ENCODE results near the gene FXYD4. TPM values are rescaled to one million over a fixed set of nuclear protein-coding genes. Genes with fewer than 3 reads are reported as not detected.
"Not testable (repeated sequence)": the region's sequence is repeated elsewhere in the genome, so short reads cannot be mapped to it uniquely, and the experiment has no call there.

FXYD4 gene
- total RNA-seq, 2 donors from 2014 or later: not detected

DNA sequence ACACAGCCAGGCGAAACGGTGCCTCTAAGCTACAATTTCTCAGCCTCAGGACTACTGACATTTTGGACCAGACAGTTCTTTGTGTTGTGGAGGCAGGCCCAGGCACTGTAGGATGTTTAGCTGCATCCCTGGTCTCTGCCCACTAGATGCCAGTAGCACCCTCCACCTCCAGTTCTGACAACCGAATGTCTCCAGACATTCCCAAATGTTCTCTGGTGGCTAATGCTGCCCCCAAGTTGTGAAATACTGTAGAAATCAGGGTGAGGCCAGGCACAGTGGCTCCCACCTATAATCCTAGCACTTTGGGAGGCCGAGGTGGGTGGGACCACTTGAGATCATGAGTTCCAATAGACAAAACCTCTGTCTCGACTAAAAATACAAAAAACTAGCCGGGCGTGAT is 19.3 kb downstream of the FXYD4 start:
- intact Hi-C loops (cut with DNase I): no loop called here
- peak; percentile 63 for DNase-seq (ENCODE audit: low spot score)

DNA sequence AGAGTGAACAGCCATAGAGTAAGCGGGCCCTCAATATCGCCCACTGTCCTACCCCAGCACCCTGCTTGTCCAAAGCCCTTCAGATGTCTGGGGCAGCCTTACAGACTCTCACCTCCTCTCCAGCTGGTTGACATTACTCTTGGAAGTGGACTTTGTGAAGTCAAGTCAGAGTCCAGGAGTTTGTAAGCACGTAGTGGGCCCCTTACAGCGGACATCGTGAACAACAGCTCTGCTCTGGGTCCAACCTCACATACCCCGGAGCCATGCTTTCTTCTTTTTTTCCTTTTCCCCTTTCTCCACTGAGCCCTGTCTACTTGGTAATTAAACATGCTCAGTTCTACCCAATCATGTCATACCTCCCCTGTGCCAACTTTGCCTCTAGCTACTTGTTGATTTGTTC is 20.1 kb downstream of the FXYD4 start:
- DNase-seq (ENCODE audit: low spot score): peak; percentile 10
- intact Hi-C loops (cut with DNase I): no loop called here

DNA sequence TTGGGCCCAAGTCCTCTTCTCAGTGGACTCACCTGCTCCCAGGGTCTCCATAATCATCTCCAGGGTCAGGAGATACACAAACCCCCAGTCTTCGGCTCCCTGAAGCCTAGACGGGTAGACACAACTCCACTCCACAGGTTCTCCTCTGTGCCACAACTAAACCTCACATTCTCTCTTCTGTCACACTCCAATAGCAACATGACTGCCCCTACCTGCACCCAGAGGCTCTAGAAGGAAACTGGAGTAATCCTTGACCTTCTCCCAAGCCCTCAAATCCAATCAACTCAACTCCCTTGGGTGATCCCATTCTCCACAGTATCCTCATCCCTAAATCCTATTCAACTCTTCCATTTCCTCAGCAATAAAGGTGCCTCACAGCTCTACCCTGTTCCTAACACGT is 21.3 kb downstream of the FXYD4 start:
- DNase-seq (ENCODE audit: low spot score): peak; percentile 13
- intact Hi-C loops (cut with DNase I): no loop called here

DNA sequence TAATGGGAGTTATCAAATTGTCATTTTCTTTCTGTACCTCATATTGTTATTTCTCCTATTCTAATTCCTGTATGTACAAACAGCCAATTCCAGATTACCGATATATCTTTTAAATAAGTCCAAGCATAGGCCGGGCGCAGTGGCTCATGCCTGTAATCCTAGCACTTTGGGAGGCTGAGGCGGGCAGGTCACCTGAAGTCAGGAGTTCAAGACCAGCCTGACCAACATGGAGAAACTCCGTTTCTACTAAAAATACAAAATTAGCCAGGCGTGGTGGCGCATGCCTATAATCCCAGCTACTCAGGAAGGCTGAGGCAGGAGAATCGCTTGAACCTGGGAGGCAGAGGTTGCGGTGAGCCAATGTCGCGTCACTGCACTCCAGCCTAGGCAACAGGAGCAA is 21.8 kb downstream of the FXYD4 start:
- peak; percentile 34 for DNase-seq (ENCODE audit: low spot score)
- intact Hi-C loops (cut with DNase I): not testable (repeated sequence)

DNA sequence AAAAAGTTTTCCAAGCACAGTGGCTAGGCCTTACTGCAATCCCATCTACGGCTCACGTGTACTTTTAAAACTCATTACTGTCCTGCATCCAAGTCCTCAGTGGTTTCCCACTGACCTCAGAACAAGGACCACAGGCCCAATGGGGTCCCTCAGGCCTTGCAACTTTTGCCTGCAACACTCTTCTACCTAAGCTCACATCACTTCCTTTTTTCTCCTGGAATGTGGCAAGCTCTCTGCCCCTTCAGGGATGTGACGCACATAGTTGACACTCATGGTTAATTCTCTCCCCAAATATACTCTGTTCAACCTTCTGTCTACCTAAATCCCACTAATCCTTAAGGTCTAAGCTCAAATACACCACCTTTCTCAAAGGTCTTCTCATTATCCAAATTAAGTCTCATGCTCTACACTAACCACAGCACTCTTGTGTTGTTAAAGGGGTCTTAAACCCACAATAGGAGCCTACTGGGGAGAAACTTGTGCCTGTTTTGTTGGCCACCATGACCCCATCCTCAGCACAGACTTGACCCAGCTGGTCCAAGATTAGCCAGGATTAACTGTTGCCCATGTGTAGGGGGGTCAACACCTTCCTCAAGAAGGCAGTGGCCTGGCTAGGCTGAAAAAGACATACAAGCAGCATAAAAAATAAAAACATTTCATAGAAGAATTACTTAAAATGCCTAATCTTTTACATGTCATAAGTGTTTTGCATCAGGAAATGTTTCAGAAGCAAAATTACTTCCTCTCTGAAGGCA is 22.3 kb downstream of the FXYD4 start:
- intact Hi-C loops (cut with DNase I): no loop called here
- peak; percentile 43 for DNase-seq (ENCODE audit: low spot score)

DNA sequence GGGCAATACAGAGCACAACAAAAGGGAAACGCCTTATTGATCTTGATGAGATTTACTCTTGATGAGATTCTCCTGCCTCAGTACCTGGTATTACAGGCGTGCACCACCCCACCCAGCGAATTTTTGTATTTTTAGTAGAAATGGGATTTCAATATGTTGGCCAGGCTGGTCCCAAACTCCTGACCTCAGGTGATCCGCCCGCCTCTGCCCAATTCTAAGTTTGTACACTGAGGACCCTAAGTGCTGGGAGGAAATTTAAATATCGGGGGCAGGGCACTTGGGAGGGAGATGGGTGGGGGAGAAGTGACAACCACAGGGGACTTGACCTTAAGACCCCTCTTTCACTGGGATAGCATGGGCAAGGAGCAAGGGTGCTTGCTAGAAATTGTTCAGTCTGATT is 23.4 kb downstream of the FXYD4 start:
- intact Hi-C loops (cut with DNase I): no loop called here
- DNase-seq (ENCODE audit: low spot score): peak; percentile 26

DNA sequence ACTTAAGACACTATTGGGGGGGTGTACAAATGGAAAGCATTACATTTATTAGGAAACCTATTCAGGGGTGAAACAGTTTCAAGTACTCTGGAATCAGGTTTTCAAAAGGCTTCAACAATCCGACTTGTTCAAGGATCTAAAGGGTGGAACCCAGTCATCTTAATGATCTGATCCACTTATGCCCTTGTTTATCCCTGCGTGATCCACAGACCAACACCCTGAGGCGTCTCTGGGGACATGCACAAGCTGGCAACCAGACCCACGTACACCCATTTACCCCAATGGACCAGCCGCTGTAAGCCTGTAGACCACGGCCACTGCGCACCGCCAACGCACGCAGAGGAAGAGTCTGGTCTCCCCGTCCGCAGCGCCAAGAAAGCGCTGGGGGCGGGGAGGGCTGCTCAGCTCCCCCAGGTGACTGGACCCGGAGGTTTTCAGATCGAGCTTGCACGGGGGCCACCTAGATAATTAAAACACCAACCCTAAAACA is 24.2 kb downstream of the FXYD4 start:
- intact Hi-C loops (cut with DNase I): no loop called here
- DNase-seq (ENCODE audit: low spot score): peak; percentile 82

DNA sequence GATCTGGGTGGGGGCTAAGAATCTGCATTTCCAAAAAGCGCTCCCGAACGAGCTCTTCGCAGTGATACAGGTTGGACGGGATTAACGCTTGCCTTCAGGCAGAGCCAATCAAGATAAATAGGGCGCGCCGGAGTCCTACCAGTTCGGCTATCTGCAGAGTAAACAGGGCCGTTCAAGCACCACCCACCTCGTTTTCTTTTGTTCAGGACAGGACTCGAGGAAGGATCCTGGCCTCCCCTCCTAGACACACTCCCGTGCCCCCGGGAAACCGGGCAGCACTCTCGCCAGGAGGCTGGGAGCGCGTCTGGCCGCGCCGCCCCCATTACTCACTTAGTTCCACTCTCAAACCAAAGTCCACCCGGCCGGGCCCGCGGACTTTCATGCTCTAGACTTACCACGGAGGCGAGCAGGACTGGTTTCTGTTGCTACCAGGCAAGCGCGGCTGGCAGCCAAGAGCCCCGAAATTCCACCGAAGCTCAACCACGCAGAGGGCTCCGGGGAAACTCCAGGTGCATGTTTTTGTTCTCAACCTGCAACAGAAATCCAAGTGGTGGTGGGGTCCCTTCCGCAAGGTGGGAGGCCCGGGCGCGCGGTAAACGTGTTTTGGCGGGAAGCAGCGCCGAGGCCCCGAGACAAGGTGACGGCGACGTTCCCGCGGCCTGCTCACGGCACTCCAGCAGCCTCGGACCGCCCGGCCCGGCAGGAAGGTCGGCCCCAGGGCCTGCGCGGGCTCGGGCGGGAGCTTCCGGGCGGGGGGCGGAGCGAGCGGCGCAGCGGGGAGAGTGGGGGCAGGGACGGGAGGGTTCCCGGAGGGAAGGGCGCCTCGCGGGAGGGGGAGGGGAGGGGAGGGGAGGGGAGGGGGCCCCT is 24.9 kb downstream of the FXYD4 start:
- DNase-seq (ENCODE audit: low spot score): peak; percentile 94
- intact Hi-C loops (cut with DNase I): no loop called here

DNA sequence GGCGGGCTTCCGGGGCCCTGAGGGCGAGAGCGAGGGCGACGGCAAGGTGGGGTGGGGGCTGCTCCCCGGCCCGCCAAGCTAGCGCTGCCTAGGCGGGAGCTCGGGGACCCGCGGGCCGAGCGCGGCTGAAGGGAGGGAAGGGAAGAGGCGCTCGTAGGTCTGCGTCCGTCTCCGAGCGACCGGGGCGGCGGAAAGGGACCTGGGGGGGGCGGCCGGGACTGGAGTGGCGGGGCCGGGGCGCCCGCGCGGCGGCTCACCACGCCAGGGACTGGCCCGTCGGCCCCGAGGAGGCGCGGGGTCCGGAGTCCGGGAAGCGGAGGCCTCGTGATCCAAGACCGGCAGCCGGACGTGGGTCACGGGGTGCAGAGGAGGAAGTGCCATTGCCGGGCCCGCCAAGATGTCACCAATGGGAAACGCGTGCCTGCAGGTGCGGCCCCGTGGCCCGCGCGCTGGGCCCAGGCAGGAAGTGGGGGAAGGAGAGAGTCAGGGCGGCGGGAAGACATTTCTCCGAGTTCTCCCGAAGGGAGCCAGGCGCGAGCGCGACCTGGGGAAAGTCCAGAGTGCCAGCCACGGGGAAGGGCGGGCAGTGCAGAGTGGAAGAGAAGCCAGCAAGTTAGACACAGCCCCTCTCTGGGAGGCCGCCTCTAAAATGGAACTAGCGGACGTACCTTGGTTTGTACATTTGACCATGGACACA is 25.6 kb downstream of the FXYD4 start:
- intact Hi-C loops (cut with DNase I): no loop called here
- DNase-seq (ENCODE audit: low spot score): peak; percentile 96

DNA sequence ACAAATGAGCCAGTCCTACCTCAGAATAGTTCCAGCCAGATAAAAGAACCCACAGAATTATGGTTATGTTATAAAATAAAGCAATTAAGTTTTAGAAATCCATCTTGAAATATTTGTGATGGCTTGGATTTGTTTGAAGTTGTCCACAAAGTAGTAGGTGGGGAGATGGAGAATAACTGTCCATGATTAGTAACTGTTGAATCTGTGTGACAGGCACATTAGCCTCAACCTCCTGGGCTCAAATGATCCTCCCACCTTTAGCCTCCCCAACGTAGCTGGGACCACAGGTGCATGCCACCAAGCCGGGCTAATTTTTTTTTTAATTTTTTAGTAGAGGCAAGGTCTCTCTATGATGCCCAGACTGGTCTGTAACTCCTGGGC is 27.5 kb downstream of the FXYD4 start:
- intact Hi-C loops (cut with DNase I): no loop called here
- no peak for DNase-seq (ENCODE audit: low spot score)

DNA sequence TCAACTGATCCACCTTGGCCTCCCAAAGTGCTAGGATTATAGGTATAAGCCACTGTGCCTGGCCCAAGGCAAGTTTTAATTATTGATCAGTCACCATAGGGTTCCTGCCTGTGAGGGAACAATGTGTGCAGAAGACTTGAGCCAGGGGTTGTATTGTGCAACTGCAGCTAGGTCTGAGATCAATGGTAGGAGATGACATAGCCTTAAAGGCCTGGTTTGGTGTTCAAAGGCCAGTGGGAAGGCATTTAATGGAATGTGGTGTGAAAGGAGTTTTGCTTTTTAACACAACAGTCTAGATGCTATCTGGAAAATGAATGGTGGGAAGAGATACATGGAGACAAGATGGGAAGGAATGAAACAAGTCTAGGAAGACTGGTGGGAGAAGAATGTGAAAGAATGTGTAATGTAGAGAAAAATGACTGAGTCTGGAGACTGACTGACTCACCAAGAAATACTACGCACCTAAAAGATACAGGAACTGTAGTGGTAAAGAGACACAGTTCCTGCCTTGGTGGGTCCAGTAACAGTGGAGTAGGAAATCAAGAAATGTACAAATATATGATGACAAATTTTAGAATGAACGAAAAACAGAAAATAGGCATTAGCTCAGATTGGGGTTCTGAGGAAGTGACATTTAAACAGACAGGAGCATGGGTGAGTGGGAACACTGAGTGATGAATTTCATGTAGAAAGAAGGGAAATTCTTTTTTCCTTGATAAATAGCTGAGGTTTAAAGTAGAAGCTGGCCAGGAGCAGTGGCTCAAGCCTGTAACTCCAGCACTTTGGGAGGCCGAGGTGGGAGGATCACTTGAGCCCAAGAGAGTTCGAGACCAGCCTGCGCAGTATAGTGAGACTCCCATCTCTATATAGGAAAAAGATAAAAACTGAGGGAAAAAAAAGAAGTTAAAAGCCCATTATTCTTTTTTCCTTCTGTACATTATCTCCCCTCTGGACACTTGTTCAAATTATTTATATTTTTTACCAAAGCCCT is 28.2 kb downstream of the FXYD4 start:
- DNase-seq (ENCODE audit: low spot score): no peak
- intact Hi-C loops (cut with DNase I): no loop called here

DNA sequence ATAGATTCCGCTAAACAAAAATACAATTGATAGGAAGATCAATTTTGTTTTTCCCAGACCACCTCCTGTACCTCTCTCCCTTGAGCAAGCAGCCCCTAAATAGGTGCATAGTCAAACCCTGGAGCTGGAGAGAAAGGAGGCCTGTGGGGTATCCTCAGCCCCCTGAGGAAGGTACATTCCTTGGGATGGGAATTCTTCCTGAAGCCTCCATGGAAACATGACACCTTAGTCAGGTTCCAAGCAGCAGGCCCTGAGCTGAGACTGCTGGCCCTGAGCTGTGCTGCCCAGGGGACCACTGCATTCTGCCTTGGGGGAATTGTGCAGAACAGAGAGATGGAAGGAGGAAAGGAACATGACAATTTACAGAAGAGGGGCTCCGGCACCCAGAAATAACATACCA is 30.2 kb downstream of the FXYD4 start:
- intact Hi-C loops (cut with DNase I): no loop called here
- DNase-seq (ENCODE audit: low spot score): no peak

DNA sequence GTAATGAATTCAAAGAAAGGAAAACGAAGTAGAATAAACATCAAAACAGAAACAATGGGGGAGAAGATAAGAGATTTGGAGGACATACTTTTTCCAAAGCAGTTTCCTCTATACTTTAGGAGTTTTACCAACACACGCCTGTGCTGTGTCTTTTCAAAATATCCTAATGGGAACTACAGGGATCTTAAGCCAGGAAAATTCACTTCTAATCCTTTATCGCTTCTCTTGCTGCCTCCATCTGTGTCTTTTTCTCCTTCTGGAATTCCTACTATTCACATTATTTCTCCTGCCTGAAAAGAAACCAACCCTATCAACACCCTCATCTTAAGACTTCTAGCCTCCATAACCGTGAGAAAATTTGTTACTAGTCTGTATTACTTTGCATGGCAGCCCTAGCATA is 30.7 kb downstream of the FXYD4 start:
- intact Hi-C loops (cut with DNase I): no loop called here

DNA sequence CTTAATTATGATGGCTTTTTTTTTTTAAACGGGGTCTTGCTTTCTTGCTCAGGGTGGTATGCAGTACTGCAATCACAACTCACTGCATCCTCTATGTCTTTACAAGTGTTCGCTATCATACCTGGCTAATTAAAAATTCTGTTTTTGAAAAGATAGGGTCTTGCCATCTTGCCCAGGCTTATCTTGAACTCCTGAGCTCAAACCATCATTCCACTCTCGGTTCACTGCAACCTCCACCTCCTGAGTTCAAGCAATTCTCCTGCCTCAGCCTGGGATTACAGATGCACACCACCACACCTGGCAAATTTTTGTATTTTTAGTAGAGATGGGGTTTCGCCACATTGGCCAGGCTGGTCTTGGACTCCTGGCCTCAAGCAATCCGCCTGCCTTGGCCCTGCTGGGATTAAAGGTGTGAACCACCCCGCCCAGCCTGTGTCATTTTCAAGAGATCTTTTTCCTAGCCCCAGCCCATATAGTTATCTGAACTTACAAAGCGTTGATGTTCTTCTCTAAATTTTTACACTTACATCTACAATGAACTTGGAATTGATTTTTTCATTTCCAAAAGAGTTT is 31.5 kb downstream of the FXYD4 start:
- DNase-seq (ENCODE audit: low spot score): no peak

More for the DNA sequence above, 30.7 kb downstream of the FXYD4 start:
- no peak for DNase-seq (ENCODE audit: low spot score)

DNA sequence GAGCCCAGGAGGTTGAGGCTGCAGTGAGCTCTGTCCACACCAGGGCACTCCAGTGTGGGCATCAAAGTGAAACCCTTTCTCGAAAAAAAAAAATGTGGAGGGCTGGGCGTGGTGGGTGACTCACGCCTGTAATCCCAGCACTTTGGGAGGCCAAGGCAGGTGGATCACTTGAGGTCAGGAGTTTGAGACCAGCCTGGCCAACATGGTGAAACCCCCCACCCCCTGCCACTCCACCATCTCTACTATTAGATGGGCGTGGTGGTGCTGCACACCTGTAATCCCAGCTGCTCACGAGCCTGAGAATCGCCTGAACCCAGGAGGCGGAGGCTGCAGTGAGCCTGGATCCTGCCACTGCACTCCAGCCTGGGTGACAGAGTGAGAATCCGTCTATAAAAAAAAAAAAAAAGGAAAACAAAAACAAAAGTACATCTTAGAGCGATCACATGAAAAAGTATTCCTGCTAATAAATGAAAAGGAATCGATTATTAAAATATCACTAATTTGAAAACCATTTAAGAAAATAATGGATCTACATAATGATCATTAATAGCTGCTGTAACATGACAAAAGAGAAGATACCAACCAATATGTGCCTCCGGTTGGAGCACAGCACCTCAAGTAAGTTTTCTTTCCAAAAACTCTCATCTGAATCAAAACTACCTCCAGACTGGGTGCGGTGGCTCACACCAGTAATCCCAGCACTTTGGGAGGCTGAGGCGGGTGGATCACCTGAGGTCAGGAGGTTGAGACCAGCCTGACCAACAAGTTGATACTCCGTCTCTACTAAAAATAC is 32.7 kb downstream of the FXYD4 start:
- intact Hi-C loops (cut with DNase I): no loop called here
- DNase-seq (ENCODE audit: low spot score): peak; percentile 14

More for the DNA sequence above, 31.5 kb downstream of the FXYD4 start:
- intact Hi-C loops (cut with DNase I): no loop called here

DNA sequence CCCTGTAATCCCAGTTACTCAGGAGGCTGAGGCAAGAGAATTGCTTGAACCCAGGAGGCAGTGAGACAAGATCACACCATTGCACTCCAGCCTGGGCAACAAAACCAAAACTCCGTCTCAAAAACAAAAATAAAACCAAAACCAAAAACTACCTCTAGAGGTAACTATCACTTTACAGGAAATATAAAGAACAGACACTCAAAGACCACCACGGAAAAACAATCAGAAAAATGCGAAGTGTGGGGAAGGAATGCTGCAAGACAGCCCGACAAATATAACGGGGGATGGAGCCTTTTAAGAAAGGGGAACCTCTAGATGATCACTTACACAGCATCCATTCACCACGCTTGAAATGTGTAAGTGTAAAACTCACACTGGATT is 33.3 kb downstream of the FXYD4 start:
- DNase-seq (ENCODE audit: low spot score): no peak
- intact Hi-C loops (cut with DNase I): loop anchor here in 1 of 2 donors (5.0 kb wide), 1 partner anchor 48 kb away; no protein-coding TSS in a partner anchor

DNA sequence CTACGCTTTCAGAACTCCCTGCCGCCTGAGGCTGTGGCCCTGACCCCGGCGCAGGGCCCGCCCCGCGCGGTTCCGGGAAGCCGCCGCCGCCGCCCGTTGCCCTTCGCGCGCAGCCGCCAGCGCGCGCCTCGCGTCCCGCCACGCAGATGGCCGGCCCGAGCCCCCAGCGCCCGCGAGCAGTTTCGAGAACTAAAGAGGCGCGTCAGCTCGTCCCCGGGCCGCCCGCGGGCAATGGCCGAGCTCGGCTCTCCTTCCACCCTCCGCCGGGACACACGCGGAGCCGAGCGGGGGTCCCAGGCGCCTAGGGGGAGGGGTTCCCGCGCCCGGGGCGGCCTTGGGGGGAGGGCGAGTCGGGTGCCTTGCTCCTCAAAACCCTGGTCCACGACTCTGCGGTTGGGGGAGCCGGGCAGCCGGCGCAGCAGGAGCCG is 35.7 kb downstream of the FXYD4 start:
- intact Hi-C loops (cut with DNase I): loop anchor here in 1 of 2 donors (5.0 kb wide), 1 partner anchor 45 kb away; no protein-coding TSS in a partner anchor
- peak; percentile 92 for DNase-seq (ENCODE audit: low spot score)

All from posterior vena cava (tissue), 2 donors.